Measurements from ENCODE around the gene RNF144A. TPM values are rescaled to one million over a fixed set of nuclear protein-coding genes. Genes with fewer than 3 reads are reported as not detected.

Gene RNF144A
- total and polyA plus RNA-seq, 2 donors (not counting 1 experiment from before 2014, with no cell fraction given) = 0.17 to 0.24 TPM

GRCh38 chr2:6977113-6977741, 60.0 kb downstream of the RNF144A start:
- Histone ChIP-seq H3K27me3 (ENCODE audit: control insufficient read depth, insufficient read depth, low read length) (no peaks in the 10 kb centered on the region), H3K9me3 (ENCODE audit: control insufficient read depth, insufficient read depth, low read depth, low read length) (no peaks in the 10 kb centered on the region), H3K4me1 (ENCODE audit: control insufficient read depth, extremely low read depth, insufficient read depth, low read length) (no peaks in the 10 kb centered on the region), H3K79me2 (ENCODE audit: control insufficient read depth, insufficient read depth, low read length) (no peaks in the 10 kb centered on the region), H4K20me1 (ENCODE audit: control insufficient read depth, extremely low read depth, insufficient read depth, low read length) (no peaks in the 10 kb centered on the region), H3K4me2 (ENCODE audit: extremely low read depth, insufficient read depth, low read length) (no peak overlapping the region), H3K27ac (ENCODE audit: insufficient read depth, low read length) (no peak overlapping the region), H3K4me3 (replicated peaks in 1 of 4; ENCODE audit: control extremely low read depth in 1 of 4, insufficient read depth in 1 of 4, low read depth in 3 of 4, low read length in 4 of 4) (no peak overlapping the region), H3K36me3 (ENCODE audit: control insufficient read depth, insufficient read depth, low read length) (no peaks in the 10 kb centered on the region), H2AFZ (ENCODE audit: low read length) (no peak overlapping the region), H3K9ac (ENCODE audit: insufficient read depth, low read length) (no peak overlapping the region)
- TF ChIP-seq EZH2 (IDR thresholded peaks at IDR 0.05; ENCODE audit: low read length, missing control alignments) = no peak
- TF ChIP-seq, protein P1, sequence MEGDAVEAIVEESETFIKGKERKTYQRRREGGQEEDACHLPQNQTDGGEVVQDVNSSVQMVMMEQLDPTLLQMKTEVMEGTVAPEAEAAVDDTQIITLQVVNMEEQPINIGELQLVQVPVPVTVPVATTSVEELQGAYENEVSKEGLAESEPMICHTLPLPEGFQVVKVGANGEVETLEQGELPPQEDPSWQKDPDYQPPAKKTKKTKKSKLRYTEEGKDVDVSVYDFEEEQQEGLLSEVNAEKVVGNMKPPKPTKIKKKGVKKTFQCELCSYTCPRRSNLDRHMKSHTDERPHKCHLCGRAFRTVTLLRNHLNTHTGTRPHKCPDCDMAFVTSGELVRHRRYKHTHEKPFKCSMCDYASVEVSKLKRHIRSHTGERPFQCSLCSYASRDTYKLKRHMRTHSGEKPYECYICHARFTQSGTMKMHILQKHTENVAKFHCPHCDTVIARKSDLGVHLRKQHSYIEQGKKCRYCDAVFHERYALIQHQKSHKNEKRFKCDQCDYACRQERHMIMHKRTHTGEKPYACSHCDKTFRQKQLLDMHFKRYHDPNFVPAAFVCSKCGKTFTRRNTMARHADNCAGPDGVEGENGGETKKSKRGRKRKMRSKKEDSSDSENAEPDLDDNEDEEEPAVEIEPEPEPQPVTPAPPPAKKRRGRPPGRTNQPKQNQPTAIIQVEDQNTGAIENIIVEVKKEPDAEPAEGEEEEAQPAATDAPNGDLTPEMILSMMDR (conservative IDR thresholded peaks at IDR 0.05 in 1 of 2, IDR thresholded peaks at IDR 0.05 in 1 of 2; ENCODE audit: low read depth in 1 of 2, low read length in 2 of 2) = no peak
- DNase-seq (ENCODE audit: low read depth in 2 of 2) = peak; percentile 40 to 58

DNA sequence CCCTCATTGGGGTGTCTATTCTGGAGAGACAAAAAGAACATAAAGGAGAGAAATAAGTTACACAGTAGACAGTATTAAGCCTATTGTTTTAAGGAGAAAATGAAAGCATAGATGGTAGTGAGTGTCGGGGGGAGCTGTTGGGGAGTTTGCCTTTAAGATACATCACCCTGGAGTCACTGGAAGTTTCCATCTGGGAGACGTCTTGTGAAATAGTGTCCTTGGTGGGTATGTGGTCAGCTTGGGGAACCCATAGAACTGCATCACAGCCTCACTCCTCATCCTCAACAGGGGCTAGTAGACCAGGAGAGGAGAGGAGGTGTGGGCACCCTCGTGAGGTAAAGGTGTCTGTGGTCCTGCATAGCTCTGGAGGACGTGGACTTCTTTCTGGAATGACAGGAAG, 60.6 kb downstream of the RNF144A start:
- Histone ChIP-seq H3K36me3 (ENCODE audit: control insufficient read depth, insufficient read depth, low read length) (no peaks in the 10 kb centered on the region), H2AFZ (ENCODE audit: low read length) (no peak overlapping the region), H3K4me2 (ENCODE audit: extremely low read depth, insufficient read depth, low read length) (no peak overlapping the region), H3K4me3 (replicated peaks in 1 of 4; ENCODE audit: control extremely low read depth in 1 of 4, insufficient read depth in 1 of 4, low read depth in 3 of 4, low read length in 4 of 4) (no peak overlapping the region), H3K4me1 (ENCODE audit: control insufficient read depth, extremely low read depth, insufficient read depth, low read length) (no peaks in the 10 kb centered on the region), H3K9ac (ENCODE audit: insufficient read depth, low read length) (no peak overlapping the region), H4K20me1 (ENCODE audit: control insufficient read depth, extremely low read depth, insufficient read depth, low read length) (no peaks in the 10 kb centered on the region), H3K27me3 (ENCODE audit: control insufficient read depth, insufficient read depth, low read length) (no peaks in the 10 kb centered on the region), H3K27ac (ENCODE audit: insufficient read depth, low read length) (no peak overlapping the region), H3K79me2 (ENCODE audit: control insufficient read depth, insufficient read depth, low read length) (no peaks in the 10 kb centered on the region), H3K9me3 (ENCODE audit: control insufficient read depth, insufficient read depth, low read depth, low read length) (no peaks in the 10 kb centered on the region)
- no peak for DNase-seq (ENCODE audit: low read depth in 2 of 2)
- TF ChIP-seq EZH2 (IDR thresholded peaks at IDR 0.05; ENCODE audit: low read length, missing control alignments) = no peak
- TF ChIP-seq, protein P1 (conservative IDR thresholded peaks at IDR 0.05 in 1 of 2, IDR thresholded peaks at IDR 0.05 in 1 of 2; ENCODE audit: low read depth in 1 of 2, low read length in 2 of 2) = no peak

- Histone ChIP-seq H4K20me1 (ENCODE audit: control insufficient read depth, extremely low read depth, insufficient read depth, low read length) (no peaks in the 10 kb centered on the region), H3K27ac (ENCODE audit: insufficient read depth, low read length) (no peak overlapping the region), H3K36me3 (ENCODE audit: control insufficient read depth, insufficient read depth, low read length) (no peaks in the 10 kb centered on the region), H3K27me3 (ENCODE audit: control insufficient read depth, insufficient read depth, low read length) (no peaks in the 10 kb centered on the region), H3K79me2 (ENCODE audit: control insufficient read depth, insufficient read depth, low read length) (no peaks in the 10 kb centered on the region), H3K4me3 (replicated peaks in 1 of 4; ENCODE audit: control extremely low read depth in 1 of 4, insufficient read depth in 1 of 4, low read depth in 3 of 4, low read length in 4 of 4) (no peak overlapping the region), H3K4me1 (ENCODE audit: control insufficient read depth, extremely low read depth, insufficient read depth, low read length) (no peaks in the 10 kb centered on the region), H3K9ac (ENCODE audit: insufficient read depth, low read length) (no peak overlapping the region), H3K9me3 (ENCODE audit: control insufficient read depth, insufficient read depth, low read depth, low read length) (no peaks in the 10 kb centered on the region), H3K4me2 (ENCODE audit: extremely low read depth, insufficient read depth, low read length) (no peak overlapping the region), H2AFZ (ENCODE audit: low read length) (no peak overlapping the region)
- DNase-seq (ENCODE audit: low read depth in 2 of 2) = no peak
- TF ChIP-seq EZH2 (IDR thresholded peaks at IDR 0.05; ENCODE audit: low read length, missing control alignments) = no peak
- TF ChIP-seq, protein P1 (conservative IDR thresholded peaks at IDR 0.05 in 1 of 2, IDR thresholded peaks at IDR 0.05 in 1 of 2; ENCODE audit: low read depth in 1 of 2, low read length in 2 of 2) = no peak
These were observed 61.8 kb downstream of the RNF144A start for GRCh38 chr2:6978991-6979390.
